Liver (tissue), 9 donors: ENCODE measurements around the gene CPA2. TPM values are rescaled to one million over a fixed set of nuclear protein-coding genes. Genes with fewer than 3 reads are reported as not detected.

Experiments used
- DNase-seq: peaks from one replicate; pipeline ENCODE4 v3.0.0-alpha.2; 2017; ENCODE audit warnings: low spot score
- H3K27ac ChIP-seq, 2 donors: one replicate each; pipeline ENCODE4 v1.7.0; 2013; ENCODE audit warnings: inconsistent platforms in 2 of 2, low read length in 2 of 2, control low read depth in 1 of 2, low read depth in 1 of 2, mild to moderate bottlenecking in 1 of 2
- H3K27me3 ChIP-seq, 4 donors: one replicate each; pipeline versions ENCODE4 v1.6.1 to v1.7.0; 2013; ENCODE audit warnings: low read length in 3 of 4, inconsistent platforms in 1 of 4, mild to moderate bottlenecking in 1 of 4, moderate library complexity in 1 of 4; ENCODE audit not compliant: control insufficient read depth in 4 of 4, insufficient read depth in 4 of 4
- H3K36me3 ChIP-seq, 4 donors: one replicate each; pipeline versions ENCODE4 v1.6.1 to v1.7.0; 2013; ENCODE audit warnings: low read length in 3 of 4, mild to moderate bottlenecking in 3 of 4, low read depth in 1 of 4, moderate library complexity in 1 of 4; ENCODE audit not compliant: control insufficient read depth in 4 of 4, insufficient read depth in 3 of 4
- H3K4me1 ChIP-seq, 4 donors: one replicate each; pipeline versions ENCODE4 v1.6.1 to v1.7.0; 2013; ENCODE audit warnings: low read length in 3 of 4, mild to moderate bottlenecking in 3 of 4, moderate library complexity in 1 of 4; ENCODE audit not compliant: control insufficient read depth in 4 of 4, insufficient read depth in 4 of 4
- H3K4me3 ChIP-seq, 3 donors: one replicate each; pipeline versions ENCODE4 v1.6.1 to v1.7.0; 2013; ENCODE audit warnings: low read length in 3 of 3, control low read depth in 1 of 3, low read depth in 1 of 3, mild to moderate bottlenecking in 1 of 3
- H3K9ac ChIP-seq, 2 donors: one replicate each; pipeline ENCODE4 v1.7.0; 2013; ENCODE audit warnings: low read length in 2 of 2, mild to moderate bottlenecking in 2 of 2, moderate library complexity in 2 of 2, control low read depth in 1 of 2, low read depth in 1 of 2
- H3K9me3 ChIP-seq, 4 donors: one replicate each; pipeline versions ENCODE4 v1.6.1 to v1.7.0; 2013; ENCODE audit warnings: low read length in 3 of 4; ENCODE audit not compliant: control insufficient read depth in 4 of 4
- CTCF ChIP-seq: fragments of 150-350 bp; IDR thresholded peaks from 2 replicates; pipeline ENCODE4 v1.5.1; 2017; ENCODE audit warnings: improper control_type of control experiment, low read depth, low read length; ENCODE audit not compliant: missing input control
- EGR1 ChIP-seq, 2 donors: IDR thresholded peaks; 2 replicates each; pipeline ENCODE4 v1.6.1; 2016 to 2018; ENCODE audit warnings: antibody characterized with exemption in 2 of 2, low read depth in 2 of 2
- FOXA1 ChIP-seq: IDR thresholded peaks from 2 replicates; pipeline ENCODE4 v1.6.1; 2016; ENCODE audit warnings: antibody characterized with exemption
- FOXA2 ChIP-seq: IDR thresholded peaks from 2 replicates; pipeline ENCODE4 v1.6.1; 2016; ENCODE audit warnings: antibody characterized with exemption
- HNF4A ChIP-seq, 2 donors: conservative IDR thresholded peaks; 2 replicates each; pipeline ENCODE4 v1.6.1; 2016; ENCODE audit warnings: antibody characterized with exemption in 2 of 2, mild to moderate bottlenecking in 2 of 2
- HNF4G ChIP-seq: IDR thresholded peaks from 2 replicates; pipeline ENCODE4 v1.6.1; 2016; ENCODE audit warnings: antibody characterized with exemption
- NR2F2 ChIP-seq: IDR thresholded peaks from 2 replicates; pipeline ENCODE4 v1.6.1; 2016; ENCODE audit warnings: antibody characterized with exemption
- RAD21 ChIP-seq, 2 donors: IDR thresholded peaks; 2 replicates each; pipeline ENCODE4 v1.6.1; 2016; ENCODE audit warnings: antibody characterized with exemption in 2 of 2, mild to moderate bottlenecking in 2 of 2
- REST ChIP-seq: IDR thresholded peaks from 2 replicates; pipeline ENCODE4 v1.6.1; 2016; ENCODE audit warnings: antibody characterized with exemption, mild to moderate bottlenecking
- ZBTB33 ChIP-seq: IDR thresholded peaks from 2 replicates; pipeline ENCODE4 v1.6.1; 2016; ENCODE audit warnings: antibody characterized with exemption
- WGBS: extraction: QIAGEN DNeasy Blood & Tissue Kit; methylation state at CpG from one replicate; pipeline ENCODE4 v1.1.7; 2013; 5-methylcytosine and 5-hydroxymethylcytosine counted together
- polyA plus RNA-seq, 2 donors: library from polyadenylated mRNA; stranded (reverse) in 1 of 2; unstranded in 1 of 2; fragments of 200-250 nt in 1 of 2; fragments of >200 nt in 1 of 2; fragmentation: Nextera tagmentation in 1 of 2; extraction: Ambion mirVana in 1 of 2; gene quantifications; one replicate each; pipeline versions ENCODE4 v1.2.1 to v1.2.3, GENCODE V29; 2013 to 2015
- total RNA-seq, 2 donors: library from RNA; depleted of rRNA; stranded (reverse); fragments of >200 nt; gene quantifications; one replicate each; pipeline ENCODE4 v1.2.3, GENCODE V29; 2014
- TF ChIP-seq, protein P1 (sequence below): IDR thresholded peaks from 2 replicates; pipeline ENCODE4 v1.6.1; 2016; ENCODE audit warnings: antibody characterized with exemption
- TF ChIP-seq, protein P2 (sequence below): IDR thresholded peaks from 2 replicates; pipeline ENCODE4 v1.6.1; 2016; ENCODE audit warnings: antibody characterized with exemption
- donor health status: healthy.
- donor health status: healthy.
- donor health status: healthy.
- donor health status: healthy.
- donor health status: healthy.

The CPA2 gene
- total and polyA plus RNA-seq, 4 donors: not detected

- Histone ChIP-seq H3K27me3 (peaks cover 0 to 12% (median 4%) of the 10 kb centered on the region in 4 donors), H3K9ac (no peak overlapping the region), H3K27ac (no peak overlapping the region), H3K4me3 (no peak overlapping the region), H3K36me3 (no peaks in the 10 kb centered on the region), H3K9me3 (peaks cover 0 to 3% (median 0%) of the 10 kb centered on the region in 4 donors), H3K4me1 (peaks cover 0 to 10% (median 0%) of the 10 kb centered on the region in 4 donors)
- TF ChIP-seq EGR1 (IDR thresholded peaks at IDR 0.05; ENCODE audit: low read depth in 2 of 2): no peak
- no peak for TF ChIP-seq REST
- peak in 1 of 2 donors; percentile 10 for TF ChIP-seq RAD21 (IDR thresholded peaks at IDR 0.05)
- WGBS: 41% methylated on average over 11 of the region's 11 CpGs
- DNase-seq: no peak
These were observed 7.2 kb downstream of the CPA2 start for GRCh38 chr7:130273933-130274255.

GRCh38 chr7:130274296-130274695 is 7.6 kb downstream of the CPA2 start:
- DNase-seq: no peak
- WGBS: 61% methylated on average over 1 of the region's 1 CpG
- H3K9ac ChIP-seq: no peak overlapping the region
- peaks cover 0 to 3% (median 0%) of the 10 kb centered on the region in 4 donors for H3K9me3 ChIP-seq
- no peak overlapping the region for H3K4me3 ChIP-seq
- H3K36me3 ChIP-seq: no peaks in the 10 kb centered on the region
- peaks cover 0 to 12% (median 4%) of the 10 kb centered on the region in 4 donors for H3K27me3 ChIP-seq
- no peak for TF ChIP-seq ZBTB33
- TF ChIP-seq, protein P1, sequence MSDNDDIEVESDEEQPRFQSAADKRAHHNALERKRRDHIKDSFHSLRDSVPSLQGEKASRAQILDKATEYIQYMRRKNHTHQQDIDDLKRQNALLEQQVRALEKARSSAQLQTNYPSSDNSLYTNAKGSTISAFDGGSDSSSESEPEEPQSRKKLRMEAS: no peak
- peaks cover 0 to 10% (median 0%) of the 10 kb centered on the region in 4 donors for H3K4me1 ChIP-seq
- no peak overlapping the region for H3K27ac ChIP-seq

GRCh38 chr7:130274983-130275591 is 8.4 kb downstream of the CPA2 start:
- no peak overlapping the region for H3K9ac ChIP-seq
- H3K4me1 ChIP-seq: peaks cover 0 to 10% (median 0%) of the 10 kb centered on the region in 4 donors
- H3K36me3 ChIP-seq: no peaks in the 10 kb centered on the region
- peaks cover 0 to 3% (median 0%) of the 10 kb centered on the region in 4 donors for H3K9me3 ChIP-seq
- DNase-seq: no peak
- 58% methylated on average over 11 of the region's 11 CpGs for WGBS
- H3K4me3 ChIP-seq: no peak overlapping the region
- no peak overlapping the region for H3K27ac ChIP-seq
- peaks cover 0 to 14% (median 4%) of the 10 kb centered on the region in 4 donors for H3K27me3 ChIP-seq
- no peak for TF ChIP-seq FOXA1
- no peak for TF ChIP-seq HNF4A (conservative IDR thresholded peaks at IDR 0.05)
- no peak for TF ChIP-seq FOXA2
- no peak for TF ChIP-seq HNF4G
- no peak for TF ChIP-seq EGR1 (IDR thresholded peaks at IDR 0.05; ENCODE audit: low read depth in 2 of 2)
- no peak for TF ChIP-seq NR2F2
- TF ChIP-seq, protein P2, sequence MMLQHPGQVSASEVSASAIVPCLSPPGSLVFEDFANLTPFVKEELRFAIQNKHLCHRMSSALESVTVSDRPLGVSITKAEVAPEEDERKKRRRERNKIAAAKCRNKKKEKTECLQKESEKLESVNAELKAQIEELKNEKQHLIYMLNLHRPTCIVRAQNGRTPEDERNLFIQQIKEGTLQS: no peak
- no peak for TF ChIP-seq CTCF
- no peak for TF ChIP-seq ZBTB33
